ENCODE measurements around the gene ARID3C.

The ARID3C gene

GRCh38 chr9:34573599-34574325 lies 55.1 kb downstream of the ARID3C start:
- TF ChIP-seq CTCF (IDR thresholded peaks at IDR 0.05; ENCODE audit: extremely low read depth, missing control alignments) = no peak
- DNase-seq (ENCODE audit: low spot score) = no peak

- TF ChIP-seq CTCF (IDR thresholded peaks at IDR 0.05; ENCODE audit: extremely low read depth, missing control alignments) = no peak
- no peak for DNase-seq (ENCODE audit: low spot score)
Measured at GRCh38 chr9:34572628-34573027, 56.2 kb downstream of the ARID3C start.

- no peak for TF ChIP-seq CTCF (IDR thresholded peaks at IDR 0.05; ENCODE audit: extremely low read depth, missing control alignments)
- no peak for DNase-seq (ENCODE audit: low spot score)
Measured at GRCh38 chr9:34572092-34572491, 56.8 kb downstream of the ARID3C start.

DNA sequence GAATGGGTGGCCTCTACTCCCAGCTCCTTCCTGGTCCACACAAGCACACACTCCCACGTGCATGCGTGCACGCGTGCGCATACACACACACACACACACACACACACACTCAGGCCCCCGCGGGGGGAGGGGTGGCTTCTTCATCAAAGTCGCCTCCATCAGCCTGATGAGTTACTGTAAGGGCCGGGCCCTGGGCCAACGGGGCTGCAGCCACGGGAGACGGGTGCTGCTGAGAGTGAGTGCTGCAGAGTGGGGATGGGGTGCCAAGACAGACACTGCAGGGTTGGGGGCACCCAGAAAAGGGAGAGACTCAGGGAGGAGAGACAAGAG lies 57.4 kb downstream of the ARID3C start:
- TF ChIP-seq CTCF (IDR thresholded peaks at IDR 0.05; ENCODE audit: extremely low read depth, missing control alignments) = no peak
- no peak for DNase-seq (ENCODE audit: low spot score)

All from GM20000 (cell line).